ENCODE data around the gene PDGFD. TPM values are rescaled to one million over a fixed set of nuclear protein-coding genes. Genes with fewer than 3 reads are reported as not detected.

PDGFD gene
- total RNA-seq, 1 donor from 2014 or later, result 39.4 TPM

DNA sequence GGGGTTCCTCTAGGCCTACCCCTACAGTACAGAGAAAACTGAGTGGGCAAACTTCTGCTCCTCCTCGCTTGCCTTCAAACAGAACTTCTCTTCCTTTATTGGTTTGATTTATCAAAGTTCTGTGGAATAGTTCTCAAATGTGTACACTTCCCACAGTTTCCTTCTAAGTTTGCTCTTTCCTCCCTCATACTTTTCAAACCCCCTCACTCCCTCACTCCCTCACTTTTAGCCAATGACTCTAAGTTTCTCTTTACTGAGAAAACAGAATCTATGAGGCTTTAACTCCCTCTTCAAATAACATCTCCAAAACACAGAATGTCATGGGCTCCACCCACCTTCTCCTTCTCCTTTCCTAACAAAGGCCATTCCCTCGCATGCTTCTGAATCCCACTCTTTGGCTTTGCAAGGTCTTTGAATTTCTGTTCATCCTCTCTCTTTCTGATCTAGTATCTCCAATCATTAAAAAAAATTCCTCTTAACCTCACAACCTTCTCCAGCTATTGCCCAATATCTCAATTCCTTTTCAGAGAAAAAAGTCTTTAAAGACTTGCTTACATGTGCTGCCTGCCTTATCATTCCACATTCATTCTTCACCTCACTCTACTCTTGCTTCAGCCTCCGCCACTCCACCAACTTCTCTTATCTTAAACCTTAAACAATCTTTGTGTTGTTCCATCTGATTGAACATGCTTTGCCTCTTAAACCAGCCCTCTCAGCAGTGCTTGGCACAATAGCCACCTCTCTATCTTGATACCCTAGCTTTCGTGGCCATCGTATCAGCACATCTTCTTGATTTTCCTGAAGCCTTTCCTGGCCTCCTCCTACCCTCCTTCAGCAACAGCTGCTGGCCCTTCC is 70.3 kb downstream of the PDGFD start:
- DNase-seq, result no peak

DNA sequence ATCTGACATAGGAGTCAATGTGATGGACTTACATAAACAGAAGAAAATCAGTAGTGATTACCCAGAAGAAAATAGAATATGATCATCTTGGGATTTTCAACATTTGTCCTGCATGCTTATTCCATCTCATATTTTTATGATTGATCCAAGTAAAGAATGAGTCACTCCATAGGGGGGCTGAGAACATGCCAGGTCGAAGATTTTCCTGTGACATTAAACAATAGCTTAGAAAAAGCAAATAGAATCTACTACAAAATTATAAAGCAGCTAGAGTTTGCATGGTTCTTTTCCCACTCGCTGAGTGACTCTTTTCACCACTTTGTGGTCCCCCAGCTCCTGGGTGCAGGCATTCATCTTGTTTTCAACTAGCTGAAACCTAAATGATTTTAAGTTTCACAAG is 71.2 kb downstream of the PDGFD start:
- no peak for DNase-seq

DNA sequence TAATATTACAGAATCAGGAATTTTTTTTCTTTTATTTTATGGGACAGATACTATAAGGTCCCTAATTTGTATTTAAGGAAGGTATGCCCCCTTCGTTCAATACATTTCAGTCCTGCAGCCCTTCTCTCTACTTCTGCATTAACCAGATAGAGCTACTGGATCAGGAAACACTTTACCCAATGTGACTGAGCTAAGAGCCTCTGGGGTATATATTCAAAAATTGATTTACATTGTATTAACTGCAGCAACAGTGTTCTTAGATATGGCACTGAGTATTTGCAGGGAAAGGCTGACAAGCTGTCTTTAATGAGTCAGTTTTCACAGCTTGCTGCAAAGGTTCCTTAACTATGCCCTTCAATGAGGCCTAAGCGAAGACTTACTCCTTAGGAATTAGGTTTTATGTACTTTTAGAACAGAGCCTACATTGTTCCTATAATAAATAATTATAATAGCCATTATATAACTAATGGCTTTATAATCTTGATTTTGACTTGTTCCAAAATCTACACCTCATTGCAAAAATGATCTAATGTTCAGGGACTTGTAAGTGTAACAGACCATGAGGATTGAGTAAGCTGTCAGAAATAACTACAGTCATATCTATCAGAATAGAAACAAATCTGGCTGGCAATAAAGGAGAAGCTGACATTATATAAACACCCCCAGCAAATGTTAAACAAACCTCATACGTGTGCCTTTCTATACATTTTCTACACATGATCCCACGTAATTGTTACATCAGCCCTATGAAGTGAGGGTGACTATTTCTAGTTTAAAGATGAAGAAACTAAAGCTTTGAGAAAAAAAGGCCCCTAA is 72.5 kb downstream of the PDGFD start:
- no peak for DNase-seq

DNA sequence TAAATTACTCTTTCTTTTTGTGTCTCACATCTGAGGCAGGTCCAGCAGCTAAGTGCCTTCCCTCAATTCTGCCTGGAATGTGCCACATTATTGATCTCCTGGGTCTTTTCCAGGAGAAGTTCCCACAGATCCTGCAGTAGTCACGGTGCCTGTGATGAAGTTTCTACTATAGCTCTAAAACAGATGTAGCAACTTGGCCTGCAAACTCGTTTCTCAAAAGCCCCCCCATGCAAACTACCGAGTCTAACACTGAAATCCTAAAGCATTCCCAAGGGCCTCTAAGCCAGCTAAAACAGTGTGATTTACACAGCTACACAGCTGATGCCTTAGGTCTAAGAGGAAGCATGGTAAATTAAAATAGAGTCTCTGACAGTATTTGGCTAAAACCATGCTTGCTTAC is 73.2 kb downstream of the PDGFD start:
- DNase-seq, result peak; percentile 78

DNA sequence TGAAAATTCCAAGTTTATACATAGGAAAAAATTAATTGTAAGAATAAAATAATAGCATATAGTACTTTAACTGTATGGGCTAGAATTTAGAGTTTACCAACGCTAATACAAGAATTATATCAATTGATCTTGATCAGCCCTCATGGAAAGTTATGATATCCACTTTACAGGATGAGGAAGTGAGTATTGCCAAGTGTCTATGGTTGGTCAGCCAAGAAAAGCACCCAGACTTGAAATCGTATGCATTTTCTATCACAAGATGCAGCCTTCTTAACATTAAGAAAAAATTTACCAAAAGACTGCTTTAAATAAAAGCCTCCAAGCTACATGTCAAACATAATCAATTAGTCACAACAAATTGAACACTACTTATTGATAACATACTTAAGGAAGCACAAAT is 74.5 kb downstream of the PDGFD start:
- no peak for DNase-seq

DNA sequence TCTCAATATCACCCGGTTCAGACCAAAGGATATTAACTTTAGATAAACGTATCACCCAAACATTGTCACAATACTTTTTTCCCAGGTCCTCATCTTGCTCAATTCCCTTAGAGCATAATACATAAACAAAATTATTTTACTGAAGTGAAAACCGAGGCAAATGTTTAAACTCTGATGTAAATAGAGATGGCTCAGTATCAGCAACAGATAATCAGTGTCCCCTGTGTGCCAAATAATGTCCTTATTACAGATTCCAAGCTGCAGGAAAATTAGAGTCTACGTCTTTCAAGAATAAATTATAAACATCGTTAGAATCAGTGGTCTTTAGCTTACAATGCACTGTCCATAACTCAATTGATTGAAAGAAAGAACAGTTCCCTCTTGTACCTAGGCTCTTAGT is 77.3 kb downstream of the PDGFD start:
- DNase-seq, result no peak

DNA sequence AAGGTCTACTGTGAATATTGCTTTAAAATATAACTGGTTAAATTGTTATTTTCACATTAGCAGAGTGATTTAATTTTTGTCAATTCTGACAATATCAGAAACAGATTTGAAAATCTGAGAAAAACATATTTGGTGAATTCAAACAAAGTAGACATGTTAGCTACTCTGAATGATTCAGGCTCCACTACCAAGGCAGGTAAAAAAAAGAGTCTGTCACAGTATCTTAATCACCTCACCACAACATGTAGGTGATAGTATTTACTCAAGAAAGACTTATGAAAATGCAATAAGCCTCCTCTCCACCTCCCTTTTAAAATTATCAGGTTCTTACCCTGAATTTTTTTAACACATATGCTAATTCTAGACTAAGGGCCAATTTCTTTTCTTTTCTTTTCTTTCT is 85.0 kb downstream of the PDGFD start:
- DNase-seq, result no peak

DNA sequence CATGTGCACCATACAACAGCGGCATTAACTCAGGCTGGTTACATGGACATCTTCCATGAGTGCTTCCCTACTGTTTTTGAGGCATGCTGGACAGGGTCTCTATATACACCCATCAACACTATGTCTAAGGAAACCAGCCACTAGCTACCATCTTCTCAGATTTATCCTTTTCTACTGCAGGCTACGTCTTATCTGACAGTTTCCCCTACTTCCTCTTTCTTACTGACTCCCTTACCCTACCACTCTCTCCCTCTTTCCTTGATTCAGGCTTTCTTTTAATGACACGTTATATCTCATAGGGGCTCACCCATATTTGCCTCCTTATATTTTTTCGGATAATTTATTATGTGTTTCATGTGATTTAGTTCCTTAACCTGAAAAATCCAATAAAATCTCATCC is 85.7 kb downstream of the PDGFD start:
- no peak for DNase-seq

DNA sequence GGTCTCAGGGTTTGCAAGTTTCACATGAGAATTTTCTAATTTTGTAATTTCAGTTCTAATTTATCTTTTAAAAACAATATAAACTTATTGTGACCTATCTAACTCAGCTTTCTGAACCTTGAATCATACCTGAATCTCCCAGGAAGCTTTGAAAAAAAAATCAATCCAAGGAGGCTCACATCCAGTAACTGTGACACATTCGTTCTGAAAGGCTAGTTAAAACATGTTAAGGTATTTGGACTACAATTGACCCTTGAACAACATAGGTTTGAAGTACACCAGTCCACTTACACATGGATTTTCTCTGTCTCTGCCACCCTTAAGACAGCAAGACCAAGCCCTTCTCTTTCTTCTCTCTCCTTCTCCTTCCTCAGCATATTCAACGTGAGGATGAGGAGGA is 87.5 kb downstream of the PDGFD start:
- DNase-seq, result no peak

DNA sequence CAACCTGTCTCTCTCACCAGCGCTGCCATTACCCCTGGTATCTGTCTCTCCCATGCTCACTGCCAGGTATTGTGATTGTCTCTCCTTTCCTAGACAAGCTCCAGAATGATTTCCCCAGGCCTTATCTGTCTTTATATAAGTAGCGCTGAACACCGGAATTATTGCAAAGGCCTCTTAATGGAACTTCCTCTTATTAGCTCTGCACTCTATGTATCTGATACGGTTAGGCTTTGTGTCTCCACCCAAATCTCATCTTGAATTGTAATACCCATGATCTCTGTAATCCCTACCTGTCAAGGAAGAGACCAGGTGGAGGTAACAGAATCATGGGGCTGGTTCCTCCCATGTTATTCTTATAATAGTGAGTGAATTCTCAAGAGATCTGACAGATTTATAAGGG is 88.2 kb downstream of the PDGFD start:
- no peak for DNase-seq

DNA sequence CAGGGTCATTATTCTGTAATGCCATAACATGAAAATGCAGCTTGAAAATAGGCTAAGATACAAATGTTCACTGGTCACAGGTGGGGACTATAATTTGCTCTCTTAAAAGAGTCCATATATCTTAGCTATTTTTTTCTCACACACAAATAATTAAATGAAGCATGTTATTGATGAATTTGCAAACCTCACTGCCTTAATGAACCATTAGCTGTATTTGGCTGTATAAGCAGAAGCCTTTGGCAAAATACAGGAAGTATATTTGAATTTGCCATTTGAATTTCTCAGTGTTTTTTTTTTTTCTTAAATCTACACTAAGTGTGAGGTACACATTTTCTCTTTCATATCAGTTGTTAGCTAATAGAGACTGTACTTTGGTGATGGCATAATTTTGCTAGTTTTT is 88.9 kb downstream of the PDGFD start:
- no peak for DNase-seq

DNA sequence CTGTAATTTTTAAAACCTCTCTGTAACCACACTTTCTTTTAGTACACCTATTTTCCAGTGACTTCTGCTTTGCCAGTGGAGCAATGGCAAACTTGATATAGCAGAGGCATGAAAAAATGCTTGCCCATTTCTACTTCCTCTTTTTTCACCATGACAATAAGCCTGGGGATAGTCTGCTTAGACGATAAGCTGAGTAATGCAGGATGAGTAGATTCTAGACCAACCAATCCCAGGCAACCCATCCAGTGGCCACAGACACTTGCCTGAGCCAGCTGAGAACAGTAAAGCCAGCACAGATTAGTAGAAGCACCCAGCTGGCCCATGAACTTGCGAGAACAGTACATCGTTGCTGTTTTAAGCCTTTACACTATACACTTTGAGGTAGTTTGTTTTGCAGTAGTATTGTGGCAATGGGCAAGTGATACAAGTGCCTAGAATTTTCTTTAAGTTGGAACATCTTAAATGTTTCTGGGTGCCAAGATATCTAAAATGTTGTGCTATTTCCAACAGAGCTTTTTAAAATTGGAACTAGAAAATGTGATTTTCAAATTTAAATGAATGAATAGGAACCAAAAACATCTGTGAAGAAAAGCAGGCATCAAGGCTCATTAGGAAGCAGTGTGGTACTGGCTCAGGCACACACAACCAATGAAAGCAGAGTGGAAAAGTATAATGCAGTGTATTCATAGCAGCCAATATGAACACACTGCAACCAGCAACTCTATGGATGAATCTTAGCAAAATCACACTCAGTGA is 89.8 kb downstream of the PDGFD start:
- no peak for DNase-seq

DNA sequence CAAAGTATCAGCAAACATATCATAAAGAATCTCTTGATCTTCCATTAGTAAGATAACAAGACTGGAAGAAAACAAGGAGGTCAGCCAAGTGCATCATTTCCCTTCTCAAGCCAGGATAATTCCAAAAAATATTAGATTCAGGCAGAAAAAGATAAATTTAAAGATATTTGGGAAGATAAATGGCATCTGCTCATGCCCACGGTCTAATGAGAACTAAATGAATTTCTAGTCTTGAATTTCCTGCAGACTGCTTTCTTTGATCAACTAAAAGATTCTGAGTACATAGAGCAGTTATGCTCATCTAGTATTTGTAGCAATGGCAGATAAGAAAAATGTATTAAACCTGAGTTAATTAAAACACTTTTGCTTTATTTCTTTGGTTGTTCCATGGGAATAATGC is 96.4 kb downstream of the PDGFD start:
- DNase-seq, result no peak

DNA sequence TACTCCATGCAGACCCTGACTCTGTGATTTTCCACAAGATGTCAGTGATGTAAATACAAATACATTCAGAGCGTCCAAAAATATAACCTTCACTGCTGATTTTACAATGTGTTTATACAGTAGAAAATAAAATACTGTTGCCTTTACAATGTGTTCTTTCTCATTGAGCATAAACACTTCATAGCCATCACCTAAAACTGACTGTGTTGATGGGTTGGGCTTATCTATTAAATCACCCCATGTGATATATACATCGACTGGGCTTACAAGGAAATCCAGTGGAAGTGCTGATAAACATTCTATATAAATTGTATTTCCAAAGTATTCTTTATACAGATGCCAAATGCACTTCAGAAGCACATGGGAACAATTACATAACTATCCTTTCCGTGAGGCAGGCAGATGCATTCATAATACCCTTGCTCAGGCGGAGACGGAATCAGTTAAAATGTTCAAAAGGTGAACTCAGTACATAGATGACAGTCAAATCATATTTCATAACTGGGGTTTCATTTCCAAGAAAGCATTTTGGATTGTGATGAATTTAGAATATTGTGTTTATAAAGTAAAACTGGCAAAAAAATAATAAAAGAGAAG is 99.8 kb downstream of the PDGFD start:
- DNase-seq, result peak; percentile 17

DNA sequence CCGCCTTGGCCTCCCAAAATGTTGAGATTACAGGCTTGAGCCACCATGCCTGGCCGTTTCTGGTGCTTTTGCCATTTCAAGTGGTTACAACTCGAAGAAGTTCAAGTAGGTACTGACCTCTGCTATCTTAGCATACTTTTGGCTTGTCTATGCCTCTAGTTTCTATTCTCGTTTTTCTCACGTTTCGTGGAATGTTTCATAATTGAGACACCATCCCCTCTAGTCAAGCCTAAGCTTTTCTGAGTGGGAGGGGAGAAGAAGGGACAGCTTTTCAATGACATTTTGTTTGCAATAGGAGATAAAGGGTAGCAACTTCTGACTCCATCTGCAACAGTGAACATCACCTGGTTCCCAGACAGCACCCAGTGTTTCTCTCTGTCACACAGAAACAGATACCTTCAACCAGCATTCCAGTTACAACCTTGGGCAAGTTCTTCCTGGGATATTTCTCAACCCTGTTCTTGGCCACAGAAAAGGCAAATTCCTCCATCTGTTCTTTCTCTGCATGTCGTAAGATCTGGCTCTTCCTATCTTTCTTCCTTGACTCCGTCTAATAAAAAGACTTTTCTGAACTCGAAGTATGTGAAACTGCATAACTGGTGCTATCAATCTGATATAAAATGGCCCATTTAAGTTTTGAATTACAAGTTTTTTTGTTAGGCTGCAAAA is 102.0 kb downstream of the PDGFD start:
- no peak for DNase-seq

DNA sequence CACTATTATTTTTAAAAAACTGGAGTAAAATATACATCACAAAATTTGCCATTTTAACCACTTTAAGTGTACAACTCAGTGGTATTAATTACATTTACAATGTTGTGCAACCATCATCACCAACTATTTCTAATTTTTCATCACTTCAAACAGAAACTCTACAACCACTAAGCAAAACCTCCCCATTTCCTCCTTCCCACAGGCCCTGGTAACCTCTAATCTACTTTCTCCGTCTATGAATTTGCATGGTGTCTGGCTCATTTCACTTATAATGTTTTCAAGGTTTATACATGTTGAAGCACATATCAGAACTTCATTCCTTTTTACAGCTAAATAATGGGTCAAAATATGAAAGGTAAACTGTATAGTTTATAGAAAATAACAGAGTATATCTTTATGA is 103.1 kb downstream of the PDGFD start:
- DNase-seq, result no peak

DNA sequence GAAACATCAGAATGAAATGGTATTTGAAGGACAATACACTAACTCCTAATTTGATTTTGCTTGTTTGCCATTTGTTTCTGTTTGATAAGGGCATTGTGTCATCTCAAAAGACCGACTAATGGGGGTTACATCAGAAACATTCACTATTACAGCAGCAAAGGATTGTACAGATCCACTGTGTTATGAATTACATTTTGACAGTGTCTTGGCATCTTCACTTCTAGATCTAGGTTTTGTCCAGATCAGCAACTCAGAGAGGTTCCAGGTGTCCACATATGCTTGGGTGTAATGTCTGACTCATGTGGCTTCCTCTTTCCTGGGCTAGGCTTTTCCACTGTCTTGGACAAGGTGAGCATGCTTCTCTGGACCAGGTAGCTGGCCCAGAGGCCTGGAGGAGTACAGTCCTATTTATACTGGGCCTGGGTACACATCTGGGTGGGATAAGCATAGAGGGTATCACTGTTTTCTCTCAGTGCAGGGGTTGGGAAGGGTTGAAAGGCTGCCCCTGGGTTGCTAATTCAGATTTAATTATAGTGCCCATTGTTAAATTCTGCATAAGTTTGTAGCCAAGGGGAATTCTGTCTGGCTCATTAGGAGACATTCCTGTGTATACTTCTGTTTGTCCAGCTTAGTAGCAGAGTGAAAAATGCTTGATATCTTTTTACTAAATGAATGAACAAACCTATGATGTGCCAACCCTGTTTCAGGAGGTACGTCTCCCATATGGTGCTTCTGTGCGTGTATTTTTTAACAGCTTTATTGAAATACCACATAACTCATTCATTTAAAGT is 103.7 kb downstream of the PDGFD start:
- no peak for DNase-seq

DNA sequence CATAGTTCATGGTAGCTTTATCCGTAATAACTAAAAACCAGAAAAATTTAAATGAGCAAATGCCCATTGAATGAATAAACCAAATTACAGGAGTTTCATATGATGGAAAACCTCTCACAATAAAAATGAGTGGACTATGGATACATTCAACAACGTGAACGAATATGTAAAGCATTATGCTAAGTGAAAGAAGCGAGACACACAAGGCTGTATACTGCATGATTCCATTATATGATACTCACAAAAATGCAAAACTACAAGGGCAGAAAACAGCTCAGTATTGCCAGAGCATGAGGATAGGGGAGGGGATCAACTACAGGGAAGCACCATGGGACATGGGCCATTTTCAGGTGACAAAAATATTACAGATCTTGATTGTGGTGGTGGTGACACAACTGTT is 105.3 kb downstream of the PDGFD start:
- no peak for DNase-seq

DNA sequence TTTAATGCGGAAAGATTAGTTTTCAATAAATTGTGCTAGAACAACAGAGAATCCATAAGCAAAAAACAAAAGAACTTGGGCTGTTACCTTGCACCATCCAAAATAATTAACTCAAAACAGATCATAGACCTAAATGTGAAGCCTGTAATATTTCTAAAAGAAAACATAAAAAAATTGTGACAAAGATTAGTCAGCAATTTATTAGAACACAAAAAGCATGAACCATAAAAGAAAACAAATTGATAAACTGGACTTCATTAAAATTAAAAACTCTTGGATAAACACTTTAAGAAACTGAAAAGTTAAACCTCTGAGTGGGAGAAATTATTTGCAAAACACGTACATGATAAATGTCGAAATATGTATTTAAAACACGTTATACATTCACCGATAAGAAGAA is 106.0 kb downstream of the PDGFD start:
- no peak for DNase-seq

DNA sequence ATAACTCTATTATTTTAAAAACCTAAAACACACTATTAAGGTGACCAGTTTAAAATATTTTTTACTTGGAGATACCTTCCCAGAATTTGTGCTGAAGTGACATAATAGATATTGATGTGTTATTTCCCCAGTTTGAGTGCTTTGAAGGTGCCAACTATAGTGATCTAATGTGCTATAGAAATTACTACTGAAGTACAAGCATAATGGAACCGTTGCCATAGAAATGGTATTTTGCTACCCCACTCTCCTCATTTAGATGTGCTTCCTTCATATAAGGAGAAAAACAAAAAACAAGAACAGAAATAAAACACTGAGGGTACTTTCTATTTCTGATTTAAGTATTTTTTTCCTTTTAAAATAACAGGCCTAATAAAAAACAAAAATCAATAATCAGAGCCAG is 108.4 kb downstream of the PDGFD start:
- DNase-seq, result no peak

DNA sequence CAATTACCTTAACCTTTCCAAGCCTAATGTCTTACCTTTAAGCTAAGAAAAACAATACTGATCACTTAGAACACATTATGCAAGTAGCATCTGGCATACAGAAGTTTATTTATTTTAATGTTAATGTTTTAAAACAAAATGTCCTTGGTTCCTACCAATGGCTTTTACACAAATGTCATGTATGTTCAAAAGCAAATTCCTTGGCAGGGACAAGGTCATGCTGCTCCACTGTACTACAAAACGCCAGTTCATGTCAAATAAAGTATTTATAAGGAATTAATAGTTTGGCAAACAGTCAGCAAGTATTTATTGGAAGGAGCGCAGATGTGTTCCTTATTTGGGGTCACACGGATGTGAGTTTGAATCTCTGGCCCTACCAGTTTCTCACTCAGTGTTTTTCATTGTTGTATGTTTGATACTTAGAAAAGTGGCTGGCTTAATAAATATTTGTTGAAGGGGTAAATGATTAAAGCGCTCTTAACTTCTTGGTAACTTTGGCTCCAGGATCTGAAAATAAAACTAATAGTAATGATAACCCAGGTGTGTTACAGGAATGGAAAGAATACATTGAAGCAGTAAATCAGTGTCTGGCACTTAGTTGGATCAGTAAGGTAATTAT is 108.9 kb downstream of the PDGFD start:
- DNase-seq, result no peak
